ENCODE results near the gene COX8A.

The COX8A gene

GRCh38 chr11:64008914-64009633 lies 34.7 kb downstream of the COX8A start:
- DNase-seq (ENCODE audit: low read depth in 1 of 2, low spot score in 1 of 2), result no peak
- H3K27ac ChIP-seq (replicated peaks), result no peak overlapping the region
- H3K27me3 ChIP-seq (ENCODE audit: insufficient read depth, poor library complexity, severe bottlenecking), result no peaks in the 10 kb centered on the region
- no peak for TF ChIP-seq POLR2AphosphoS5 (IDR thresholded peaks at IDR 0.05; ENCODE audit: low read depth)
- TF ChIP-seq CTCF (IDR thresholded peaks at IDR 0.05; ENCODE audit: insufficient read depth, low read length), result no peak
- no peak for TF ChIP-seq SPI1 (IDR thresholded peaks at IDR 0.05; ENCODE audit: borderline replicate concordance, low read depth)
- TF ChIP-seq GABPA (IDR thresholded peaks at IDR 0.05; ENCODE audit: low read depth), result no peak
- H3K4me3 ChIP-seq (replicated peaks; ENCODE audit: insufficient read depth, low read length), result no peak overlapping the region

DNA sequence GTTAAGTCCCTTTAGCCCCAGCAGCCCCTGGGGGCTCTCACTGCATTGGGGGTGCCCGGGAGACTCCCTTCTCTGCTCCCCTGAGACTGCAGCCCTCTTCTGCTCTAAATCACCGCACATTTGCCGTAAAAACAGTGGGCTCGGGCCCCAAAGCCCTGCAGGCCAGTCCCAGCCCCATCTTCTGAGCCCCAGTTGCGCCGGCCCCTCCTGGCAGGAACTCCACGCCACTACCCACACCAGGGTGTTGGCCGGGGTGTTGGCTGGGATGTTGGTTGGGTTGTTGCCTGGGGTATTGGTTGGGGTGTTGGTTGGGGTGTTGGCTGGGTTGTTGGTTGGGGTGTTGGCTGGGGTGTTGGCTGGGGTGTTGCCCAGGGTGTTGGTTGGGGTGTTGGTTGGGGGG lies 35.3 kb downstream of the COX8A start:
- no peak for DNase-seq (ENCODE audit: low read depth in 1 of 2, low spot score in 1 of 2)
- Histone ChIP-seq H3K27ac (replicated peaks) (no peak overlapping the region), H3K4me3 (replicated peaks; ENCODE audit: insufficient read depth, low read length) (no peak overlapping the region), H3K27me3 (ENCODE audit: insufficient read depth, poor library complexity, severe bottlenecking) (no peaks in the 10 kb centered on the region)
- TF ChIP-seq POLR2AphosphoS5 (IDR thresholded peaks at IDR 0.05; ENCODE audit: low read depth) (no peak), GABPA (IDR thresholded peaks at IDR 0.05; ENCODE audit: low read depth) (no peak), CTCF (IDR thresholded peaks at IDR 0.05; ENCODE audit: insufficient read depth, low read length) (no peak), SPI1 (IDR thresholded peaks at IDR 0.05; ENCODE audit: borderline replicate concordance, low read depth) (no peak)
- TF ChIP-seq, protein P1, sequence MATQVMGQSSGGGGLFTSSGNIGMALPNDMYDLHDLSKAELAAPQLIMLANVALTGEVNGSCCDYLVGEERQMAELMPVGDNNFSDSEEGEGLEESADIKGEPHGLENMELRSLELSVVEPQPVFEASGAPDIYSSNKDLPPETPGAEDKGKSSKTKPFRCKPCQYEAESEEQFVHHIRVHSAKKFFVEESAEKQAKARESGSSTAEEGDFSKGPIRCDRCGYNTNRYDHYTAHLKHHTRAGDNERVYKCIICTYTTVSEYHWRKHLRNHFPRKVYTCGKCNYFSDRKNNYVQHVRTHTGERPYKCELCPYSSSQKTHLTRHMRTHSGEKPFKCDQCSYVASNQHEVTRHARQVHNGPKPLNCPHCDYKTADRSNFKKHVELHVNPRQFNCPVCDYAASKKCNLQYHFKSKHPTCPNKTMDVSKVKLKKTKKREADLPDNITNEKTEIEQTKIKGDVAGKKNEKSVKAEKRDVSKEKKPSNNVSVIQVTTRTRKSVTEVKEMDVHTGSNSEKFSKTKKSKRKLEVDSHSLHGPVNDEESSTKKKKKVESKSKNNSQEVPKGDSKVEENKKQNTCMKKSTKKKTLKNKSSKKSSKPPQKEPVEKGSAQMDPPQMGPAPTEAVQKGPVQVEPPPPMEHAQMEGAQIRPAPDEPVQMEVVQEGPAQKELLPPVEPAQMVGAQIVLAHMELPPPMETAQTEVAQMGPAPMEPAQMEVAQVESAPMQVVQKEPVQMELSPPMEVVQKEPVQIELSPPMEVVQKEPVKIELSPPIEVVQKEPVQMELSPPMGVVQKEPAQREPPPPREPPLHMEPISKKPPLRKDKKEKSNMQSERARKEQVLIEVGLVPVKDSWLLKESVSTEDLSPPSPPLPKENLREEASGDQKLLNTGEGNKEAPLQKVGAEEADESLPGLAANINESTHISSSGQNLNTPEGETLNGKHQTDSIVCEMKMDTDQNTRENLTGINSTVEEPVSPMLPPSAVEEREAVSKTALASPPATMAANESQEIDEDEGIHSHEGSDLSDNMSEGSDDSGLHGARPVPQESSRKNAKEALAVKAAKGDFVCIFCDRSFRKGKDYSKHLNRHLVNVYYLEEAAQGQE (IDR thresholded peaks at IDR 0.05; ENCODE audit: insufficient replicate concordance, low read depth), result no peak

GRCh38 chr11:64010783-64011182 lies 36.4 kb downstream of the COX8A start:
- no peak for TF ChIP-seq CTCF (IDR thresholded peaks at IDR 0.05; ENCODE audit: insufficient read depth, low read length)
- TF ChIP-seq, protein P1 (IDR thresholded peaks at IDR 0.05; ENCODE audit: insufficient replicate concordance, low read depth), result no peak
- no peak for TF ChIP-seq SPI1 (IDR thresholded peaks at IDR 0.05; ENCODE audit: borderline replicate concordance, low read depth)
- TF ChIP-seq POLR2AphosphoS5 (IDR thresholded peaks at IDR 0.05; ENCODE audit: low read depth), result no peak
- H3K27me3 ChIP-seq (ENCODE audit: insufficient read depth, poor library complexity, severe bottlenecking), result no peaks in the 10 kb centered on the region
- H3K4me3 ChIP-seq (replicated peaks; ENCODE audit: insufficient read depth, low read length), result no peak overlapping the region
- H3K27ac ChIP-seq (replicated peaks), result no peak overlapping the region
- no peak for DNase-seq (ENCODE audit: low read depth in 1 of 2, low spot score in 1 of 2)

DNA sequence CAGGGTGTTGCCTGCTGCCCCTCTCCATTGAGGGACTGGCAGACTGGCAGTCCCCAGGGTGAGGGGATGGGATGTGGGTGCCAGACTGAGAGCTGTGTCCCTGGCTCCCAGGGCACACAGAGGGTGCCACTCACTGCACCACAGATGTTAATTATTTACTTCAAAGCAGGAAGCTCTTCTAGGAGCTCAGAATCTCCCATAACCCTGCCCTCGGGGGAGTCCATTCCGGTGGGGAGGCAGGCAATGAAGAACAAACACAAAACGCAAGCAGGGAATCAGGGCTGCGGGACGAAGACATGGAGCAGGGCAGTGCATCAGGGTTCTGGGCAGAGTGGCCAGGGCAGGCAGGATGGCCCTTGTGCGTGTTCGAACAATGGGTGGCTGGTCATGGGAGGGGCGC lies 37.0 kb downstream of the COX8A start:
- H3K27me3 ChIP-seq (ENCODE audit: insufficient read depth, poor library complexity, severe bottlenecking), result no peaks in the 10 kb centered on the region
- no peak for DNase-seq (ENCODE audit: low read depth in 1 of 2, low spot score in 1 of 2)
- H3K4me3 ChIP-seq (replicated peaks; ENCODE audit: insufficient read depth, low read length), result no peak overlapping the region
- no peak for TF ChIP-seq SPI1 (IDR thresholded peaks at IDR 0.05; ENCODE audit: borderline replicate concordance, low read depth)
- H3K27ac ChIP-seq (replicated peaks), result no peak overlapping the region

Measured in HL-60 (cell line).